H1 (cell line): ENCODE measurements around the gene MOGAT3. TPM values are rescaled to one million over a fixed set of nuclear protein-coding genes. Genes with fewer than 3 reads are reported as not detected.

Experiments
- ASH2L ChIP-seq: fragments of 200-600, 300-600 bp; sonication (generic); IDR thresholded peaks from one replicate; pipeline ENCODE4 v1.7.1; 2017; ENCODE audit warnings: low read length
- ATF2 ChIP-seq: IDR thresholded peaks from 2 replicates; pipeline ENCODE4 v1.6.1; 2012; ENCODE audit warnings: low read length, inconsistent platforms
- KDM5A ChIP-seq: fragments of 200-600 bp; IDR thresholded peaks from 2 replicates; pipeline ENCODE4 v1.7.1; 2012; ENCODE audit warnings: mild to moderate bottlenecking, low read length, inconsistent platforms, mixed read lengths
- RNF2 ChIP-seq: fragments of 200-900, 300-1000 bp; sonication (generic); IDR thresholded peaks from 2 replicates; pipeline ENCODE4 v1.7.1; 2016; ENCODE audit warnings: borderline replicate concordance, low read depth, mild to moderate bottlenecking, antibody characterized with exemption, low read length; ENCODE audit not compliant: poor library complexity, severe bottlenecking; ENCODE audit errors: missing control alignments
- SP4 ChIP-seq: IDR thresholded peaks from 2 replicates; pipeline ENCODE4 v1.6.1; 2012; ENCODE audit warnings: low read length, inconsistent platforms
- SUZ12 ChIP-seq: fragments of 200-600 bp; sonication (generic); IDR thresholded peaks from 2 replicates; pipeline ENCODE4 v1.6.1; 2012; ENCODE audit warnings: mild to moderate bottlenecking, inconsistent platforms, low read length, moderate library complexity, mixed read lengths
- polyA plus RNA-seq, 7 experiments: library from polyadenylated mRNA; depleted of rRNA in 3 of 7; stranded (reverse) in 5 of 7; unstranded in 2 of 7; fragments of >200 nt in 5 of 7; fragments of 200-250 nt in 2 of 7; gene quantifications; 1 replicate in 5 of 7; 2 replicates in 1 of 7; 4 replicates in 1 of 7; pipeline versions ENCODE4 v1.2.1 to v1.2.3, GENCODE V29; 2011 to 2013; ENCODE audit warnings: missing spikeins in 2 of 7, mixed read lengths in 2 of 7
- total RNA-seq: library from RNA; stranded (reverse); fragmentation: NEBNext Ultra II Directional; extraction: Animal tissue kit (Norgen Biotek cat#: 25700); gene quantifications from 2 replicates; pipeline ENCODE4 v1.2.1, GENCODE V29; 2021
- TF ChIP-seq, protein P1 (sequence below), 3 experiments: IDR thresholded peaks; 1 replicate in 2 of 3; 2 replicates in 1 of 3; pipeline versions ENCODE4 v1.5.1 to v1.6.1; 2011; ENCODE audit warnings: low read length in 3 of 3, mild to moderate bottlenecking in 3 of 3, inconsistent platforms in 2 of 3, low read depth in 1 of 3, moderate library complexity in 1 of 3; ENCODE audit not compliant: insufficient read depth in 1 of 3; ENCODE audit errors: control extremely low read depth in 1 of 3

Gene MOGAT3
- total and polyA plus RNA-seq, 2 of the 8 experiments (the other 6 are each of a cell fraction or from before 2014, with no cell fraction given) = 0.21 to 0.82 TPM

- TF ChIP-seq ATF2 (no peak), ASH2L (no peak), KDM5A (no peak), SUZ12 (no peak), SP4 (no peak), RNF2 (no peak)
- TF ChIP-seq, protein P1, sequence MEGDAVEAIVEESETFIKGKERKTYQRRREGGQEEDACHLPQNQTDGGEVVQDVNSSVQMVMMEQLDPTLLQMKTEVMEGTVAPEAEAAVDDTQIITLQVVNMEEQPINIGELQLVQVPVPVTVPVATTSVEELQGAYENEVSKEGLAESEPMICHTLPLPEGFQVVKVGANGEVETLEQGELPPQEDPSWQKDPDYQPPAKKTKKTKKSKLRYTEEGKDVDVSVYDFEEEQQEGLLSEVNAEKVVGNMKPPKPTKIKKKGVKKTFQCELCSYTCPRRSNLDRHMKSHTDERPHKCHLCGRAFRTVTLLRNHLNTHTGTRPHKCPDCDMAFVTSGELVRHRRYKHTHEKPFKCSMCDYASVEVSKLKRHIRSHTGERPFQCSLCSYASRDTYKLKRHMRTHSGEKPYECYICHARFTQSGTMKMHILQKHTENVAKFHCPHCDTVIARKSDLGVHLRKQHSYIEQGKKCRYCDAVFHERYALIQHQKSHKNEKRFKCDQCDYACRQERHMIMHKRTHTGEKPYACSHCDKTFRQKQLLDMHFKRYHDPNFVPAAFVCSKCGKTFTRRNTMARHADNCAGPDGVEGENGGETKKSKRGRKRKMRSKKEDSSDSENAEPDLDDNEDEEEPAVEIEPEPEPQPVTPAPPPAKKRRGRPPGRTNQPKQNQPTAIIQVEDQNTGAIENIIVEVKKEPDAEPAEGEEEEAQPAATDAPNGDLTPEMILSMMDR (IDR thresholded peaks at IDR 0.05; ENCODE audit: control extremely low read depth in 1 of 3, insufficient read depth in 1 of 3, low read depth in 1 of 3, low read length in 3 of 3) = no peak
Observed at GRCh38 chr7:101234636-101235035, 33.8 kb upstream of the MOGAT3 start (continued).
